ENCODE measurements around the gene CXCL17.
"Not testable (repeated sequence)": the region's sequence is repeated elsewhere in the genome, so short reads cannot be mapped to it uniquely, and the experiment has no call there.

The CXCL17 gene
- total RNA-seq, result 0 reads per million in 9 experiments

- ATAC-seq (replicated peaks), result no peak
- no peak within 1 kb of the TSS for H3K27ac Mint-ChIP-seq
Observed at GRCh38 chr19:42442833-42443232, at the start of gene CXCL17. CXCL17 (minus strand) TSS chr19:42442946; CDS start chr19:42442832, 114 bp downstream.

GRCh38 chr19:42488783-42489521 lies 46.2 kb upstream of the CXCL17 start:
- no peaks in the 10 kb centered on the region for H3K27me3 Mint-ChIP-seq
- DNase-seq, result no peak
- no peak overlapping the region for H3K4me3 Mint-ChIP-seq
- peaks cover 2% of the 10 kb centered on the region for H3K36me3 Mint-ChIP-seq (ENCODE audit: insufficient read depth)
- H3K27ac Mint-ChIP-seq, result no peak overlapping the region
- no peaks in the 10 kb centered on the region for H3K9me3 Mint-ChIP-seq
- H3K4me1 Mint-ChIP-seq (ENCODE audit: low read depth in 2 of 2), result peaks cover 3 to 4% of the 10 kb centered on the region in 2 donors
- no peak for ATAC-seq (replicated peaks)

More at GRCh38 chr19:42442833-42443232, at the start of gene CXCL17:
- Mint-ChIP-seq H3K27me3 (no peaks in the 10 kb centered on the region), H3K4me3 (no peak within 1 kb of the TSS), H3K36me3 (ENCODE audit: insufficient read depth) (peaks cover 3% of the 10 kb centered on the region), H3K9me3 (no peaks in the 10 kb centered on the region), H3K4me1 (ENCODE audit: low read depth in 2 of 2) (peaks cover 18 to 19% of the 10 kb centered on the region in 2 donors)
- DNase-seq, result no peak

- Mint-ChIP-seq H3K27me3 (no peaks in the 10 kb centered on the region), H3K4me3 (no peak overlapping the region), H3K36me3 (ENCODE audit: insufficient read depth) (no peaks in the 10 kb centered on the region), H3K4me1 (ENCODE audit: low read depth in 2 of 2) (peaks cover 3 to 4% of the 10 kb centered on the region in 2 donors), H3K27ac (no peak overlapping the region), H3K9me3 (no peaks in the 10 kb centered on the region)
- DNase-seq (no peak), ATAC-seq (replicated peaks) (no peak)
Observed at GRCh38 chr19:42487798-42488178, 45.0 kb upstream of the CXCL17 start.

GRCh38 chr19:42487032-42487797 lies 44.5 kb upstream of the CXCL17 start:
- Mint-ChIP-seq H3K4me3 (no peak overlapping the region), H3K9me3 (no peaks in the 10 kb centered on the region)
- ATAC-seq (replicated peaks), result no peak

GRCh38 chr19:42485036-42485435 lies 42.3 kb upstream of the CXCL17 start:
- ATAC-seq (replicated peaks); H3K36me3 Mint-ChIP-seq (ENCODE audit: insufficient read depth); DNase-seq; H3K27me3 Mint-ChIP-seq; H3K4me3 Mint-ChIP-seq; H3K27ac Mint-ChIP-seq; H3K9me3 Mint-ChIP-seq: not testable (repeated sequence)
- H3K4me1 Mint-ChIP-seq (ENCODE audit: low read depth in 2 of 2), result peaks cover 11 to 12% of the 10 kb centered on the region in 2 donors

More at GRCh38 chr19:42487032-42487797, 44.5 kb upstream of the CXCL17 start:
- no peak overlapping the region for H3K27ac Mint-ChIP-seq
- peaks cover 3 to 4% of the 10 kb centered on the region in 2 donors for H3K4me1 Mint-ChIP-seq (ENCODE audit: low read depth in 2 of 2)
- H3K27me3 Mint-ChIP-seq, result no peaks in the 10 kb centered on the region
- DNase-seq, result no peak
- H3K36me3 Mint-ChIP-seq (ENCODE audit: insufficient read depth), result no peaks in the 10 kb centered on the region

GRCh38 chr19:42480335-42481095 lies 37.8 kb upstream of the CXCL17 start:
- DNase-seq (no peak), ATAC-seq (replicated peaks) (peak; percentile 40)
- peak overlapping the region; percentile 2 to 3 for H3K4me3 Mint-ChIP-seq

GRCh38 chr19:42479736-42480135 lies 37.0 kb upstream of the CXCL17 start:
- no peak for DNase-seq
- H3K27ac Mint-ChIP-seq, result peak overlapping the region in 1 of 2 donors; percentile 67
- H3K9me3 Mint-ChIP-seq, result no peaks in the 10 kb centered on the region
- ATAC-seq (replicated peaks), result no peak
- H3K27me3 Mint-ChIP-seq, result no peaks in the 10 kb centered on the region
- H3K36me3 Mint-ChIP-seq (ENCODE audit: insufficient read depth), result no peaks in the 10 kb centered on the region
- H3K4me1 Mint-ChIP-seq (ENCODE audit: low read depth in 2 of 2), result peaks cover 7 to 9% of the 10 kb centered on the region in 2 donors
- no peak overlapping the region for H3K4me3 Mint-ChIP-seq

More at GRCh38 chr19:42480335-42481095, 37.8 kb upstream of the CXCL17 start:
- no peaks in the 10 kb centered on the region for H3K27me3 Mint-ChIP-seq
- peaks cover 7 to 9% of the 10 kb centered on the region in 2 donors for H3K4me1 Mint-ChIP-seq (ENCODE audit: low read depth in 2 of 2)
- peak overlapping the region; percentile 51 to 67 for H3K27ac Mint-ChIP-seq
- no peaks in the 10 kb centered on the region for H3K9me3 Mint-ChIP-seq
- H3K36me3 Mint-ChIP-seq (ENCODE audit: insufficient read depth), result no peaks in the 10 kb centered on the region

GRCh38 chr19:42478765-42479311 lies 36.1 kb upstream of the CXCL17 start:
- H3K9me3 Mint-ChIP-seq, result no peaks in the 10 kb centered on the region
- H3K27ac Mint-ChIP-seq, result no peak overlapping the region
- no peak for DNase-seq
- ATAC-seq (replicated peaks), result no peak
- H3K27me3 Mint-ChIP-seq, result no peaks in the 10 kb centered on the region
- no peak overlapping the region for H3K4me3 Mint-ChIP-seq
- no peaks in the 10 kb centered on the region for H3K36me3 Mint-ChIP-seq (ENCODE audit: insufficient read depth)
- peaks cover 7 to 9% of the 10 kb centered on the region in 2 donors for H3K4me1 Mint-ChIP-seq (ENCODE audit: low read depth in 2 of 2)

GRCh38 chr19:42477933-42478332 lies 35.2 kb upstream of the CXCL17 start:
- DNase-seq, result no peak
- H3K27me3 Mint-ChIP-seq, result peaks cover 0 to 3% of the 10 kb centered on the region in 2 donors
- no peaks in the 10 kb centered on the region for H3K36me3 Mint-ChIP-seq (ENCODE audit: insufficient read depth)
- H3K27ac Mint-ChIP-seq, result no peak overlapping the region
- no peak overlapping the region for H3K4me3 Mint-ChIP-seq
- ATAC-seq (replicated peaks), result no peak
- H3K9me3 Mint-ChIP-seq, result no peaks in the 10 kb centered on the region
- peaks cover 7 to 9% of the 10 kb centered on the region in 2 donors for H3K4me1 Mint-ChIP-seq (ENCODE audit: low read depth in 2 of 2)

GRCh38 chr19:42477117-42477516 lies 34.4 kb upstream of the CXCL17 start:
- DNase-seq, result no peak
- no peaks in the 10 kb centered on the region for H3K36me3 Mint-ChIP-seq (ENCODE audit: insufficient read depth)
- H3K4me1 Mint-ChIP-seq (ENCODE audit: low read depth in 2 of 2), result peaks cover 7 to 9% of the 10 kb centered on the region in 2 donors
- H3K27me3 Mint-ChIP-seq, result peaks cover 0 to 6% of the 10 kb centered on the region in 2 donors
- no peak for ATAC-seq (replicated peaks)
- no peak overlapping the region for H3K4me3 Mint-ChIP-seq
- no peak overlapping the region for H3K27ac Mint-ChIP-seq
- no peaks in the 10 kb centered on the region for H3K9me3 Mint-ChIP-seq

- Mint-ChIP-seq H3K9me3 (no peaks in the 10 kb centered on the region), H3K27ac (no peak overlapping the region), H3K36me3 (ENCODE audit: insufficient read depth) (no peaks in the 10 kb centered on the region), H3K4me3 (no peak overlapping the region), H3K4me1 (ENCODE audit: low read depth in 2 of 2) (peaks cover under 1 to 2% of the 10 kb centered on the region in 2 donors), H3K27me3 (peaks cover 0 to 6% of the 10 kb centered on the region in 2 donors)
- no peak for DNase-seq
- no peak for ATAC-seq (replicated peaks)
Observed at GRCh38 chr19:42475366-42475765, 32.6 kb upstream of the CXCL17 start.

GRCh38 chr19:42474743-42475142 lies 32.0 kb upstream of the CXCL17 start:
- Mint-ChIP-seq H3K4me1 (ENCODE audit: low read depth in 2 of 2) (peaks cover 0 to 2% of the 10 kb centered on the region in 2 donors), H3K27ac (no peak overlapping the region), H3K27me3 (peaks cover 0 to 6% of the 10 kb centered on the region in 2 donors), H3K9me3 (no peaks in the 10 kb centered on the region), H3K4me3 (no peak overlapping the region), H3K36me3 (ENCODE audit: insufficient read depth) (no peaks in the 10 kb centered on the region)
- no peak for ATAC-seq (replicated peaks)
- no peak for DNase-seq

- peaks cover 0 to 6% of the 10 kb centered on the region in 2 donors for H3K27me3 Mint-ChIP-seq
- H3K9me3 Mint-ChIP-seq, result no peaks in the 10 kb centered on the region
- H3K4me1 Mint-ChIP-seq (ENCODE audit: low read depth in 2 of 2), result peaks cover 0 to 2% of the 10 kb centered on the region in 2 donors
Observed at GRCh38 chr19:42473686-42474085, 30.9 kb upstream of the CXCL17 start.

More at GRCh38 chr19:42473686-42474085, 30.9 kb upstream of the CXCL17 start:
- Mint-ChIP-seq H3K4me3 (no peak overlapping the region), H3K27ac (no peak overlapping the region), H3K36me3 (ENCODE audit: insufficient read depth) (no peaks in the 10 kb centered on the region)
- no peak for DNase-seq
- ATAC-seq (replicated peaks), result no peak

Data from effector memory CD8-positive, alpha-beta T cell (primary cell).